GM18951 (cell line): ENCODE measurements around the gene CRYGN.

Experiments
- POLR2A ChIP-seq: IDR thresholded peaks from 4 replicates; pipeline ENCODE4 v1.6.1; 2011; ENCODE audit warnings: mild to moderate bottlenecking; ENCODE audit not compliant: insufficient read length, insufficient read depth; ENCODE audit errors: extremely low read depth
- in situ Hi-C: fragments of 300-500 bp; cut with MboI; formaldehyde crosslinking; loops from one replicate; pipeline ENCODE4 v1.12.0; 2022; ENCODE audit warnings: low sequenced_read_pairs, mixed read lengths, inconsistent platforms; ENCODE audit not compliant: unreplicated experiment

CRYGN gene

GRCh38 chr7:151440799-151441445 lies 981 bp upstream of the CRYGN start:
- TF ChIP-seq POLR2A, result no peak
- in situ Hi-C loops, result loop anchor here (10.0 kb wide), 2 partner anchors 76 to 136 kb away; no protein-coding TSS in a partner anchor

- in situ Hi-C loops, result no loop called here
- no peak for TF ChIP-seq POLR2A
Measured at GRCh38 chr7:151438864-151439601, 908 bp downstream of the CRYGN start.

- no peak for TF ChIP-seq POLR2A
- in situ Hi-C loops, result no loop called here
Measured at GRCh38 chr7:151437866-151438516, 1.9 kb downstream of the CRYGN start.

- in situ Hi-C loops, result no loop called here
- TF ChIP-seq POLR2A, result no peak
Measured at GRCh38 chr7:151437159-151437553, 2.8 kb downstream of the CRYGN start.

- no peak for TF ChIP-seq POLR2A
- in situ Hi-C loops, result no loop called here
Measured at GRCh38 chr7:151436446-151437158, 3.3 kb downstream of the CRYGN start.

- no peak for TF ChIP-seq POLR2A
- in situ Hi-C loops, result no loop called here
Measured at GRCh38 chr7:151435971-151436370, 4.0 kb downstream of the CRYGN start.

- TF ChIP-seq POLR2A, result no peak
- in situ Hi-C loops, result no loop called here
Measured at GRCh38 chr7:151435103-151435916, 4.6 kb downstream of the CRYGN start.

GRCh38 chr7:151434549-151434948 lies 5.4 kb downstream of the CRYGN start:
- TF ChIP-seq POLR2A, result no peak
- in situ Hi-C loops, result no loop called here

- in situ Hi-C loops, result no loop called here
- no peak for TF ChIP-seq POLR2A
Measured at GRCh38 chr7:151433721-151434400, 6.1 kb downstream of the CRYGN start.

GRCh38 chr7:151432658-151433521 lies 7.1 kb downstream of the CRYGN start:
- in situ Hi-C loops, result no loop called here

GRCh38 chr7:151431768-151432311 lies 8.1 kb downstream of the CRYGN start:
- in situ Hi-C loops, result no loop called here
- no peak for TF ChIP-seq POLR2A

More at GRCh38 chr7:151432658-151433521, 7.1 kb downstream of the CRYGN start:
- TF ChIP-seq POLR2A, result no peak
